HG03064 (cell line): ENCODE measurements around the gene RAVER2.

Experiments used
- ATAC-seq: cut with Tn5 transposase; IDR thresholded peaks from one replicate; pipeline ENCODE4 v1.9.1; 2021; ENCODE audit warnings: low read depth; ENCODE audit not compliant: unreplicated experiment

The RAVER2 gene

GRCh38 chr1:64872067-64872466 lies 127.2 kb downstream of the RAVER2 start:
- ATAC-seq, result no peak

GRCh38 chr1:64873576-64873975 lies 128.7 kb downstream of the RAVER2 start:
- ATAC-seq, result no peak

DNA sequence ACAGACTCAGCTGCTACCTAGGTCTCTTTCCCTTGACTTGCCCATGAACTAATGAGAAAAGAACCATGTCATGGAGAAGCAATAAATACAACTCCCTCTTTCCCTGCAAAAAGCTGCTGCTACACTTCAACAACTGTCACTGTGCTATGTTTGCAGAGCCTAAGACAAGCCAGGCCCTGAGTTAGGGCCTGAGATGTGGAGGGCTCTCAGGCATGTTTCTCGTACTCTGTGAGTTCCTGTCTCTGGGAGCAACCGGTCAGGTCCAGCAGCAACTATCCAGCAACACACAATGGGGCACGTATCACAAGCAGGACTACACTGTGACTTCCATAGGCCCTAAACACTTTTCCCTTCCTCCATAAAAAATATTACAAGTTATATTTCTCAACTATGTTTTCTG lies 129.8 kb downstream of the RAVER2 start:
- ATAC-seq, result no peak

GRCh38 chr1:64875101-64875500 lies 130.2 kb downstream of the RAVER2 start:
- ATAC-seq, result no peak

GRCh38 chr1:64875606-64876005 lies 130.7 kb downstream of the RAVER2 start:
- no peak for ATAC-seq

DNA sequence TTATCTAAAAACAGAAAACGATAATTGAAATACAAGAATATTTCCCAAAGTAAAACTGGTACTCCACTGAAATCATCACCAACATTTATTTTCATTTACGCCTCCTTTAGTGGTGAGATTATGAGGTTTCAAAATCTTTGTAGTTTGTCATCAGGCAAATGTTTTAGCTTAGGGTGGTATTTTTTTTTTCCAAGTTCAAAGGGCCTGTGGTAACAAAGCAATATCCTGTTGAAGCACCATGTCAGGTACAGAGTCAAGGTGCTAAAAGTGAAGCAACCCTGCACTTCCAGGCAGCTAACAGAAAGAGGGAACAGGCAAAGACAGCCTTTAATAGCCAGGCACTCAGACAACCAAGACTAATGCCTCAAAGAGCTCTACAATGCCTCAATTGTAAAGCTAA lies 132.3 kb downstream of the RAVER2 start:
- no peak for ATAC-seq

GRCh38 chr1:64877598-64877997 lies 132.7 kb downstream of the RAVER2 start:
- no peak for ATAC-seq

GRCh38 chr1:64878090-64878489 lies 133.2 kb downstream of the RAVER2 start:
- no peak for ATAC-seq

- ATAC-seq, result no peak
Observed at GRCh38 chr1:64878931-64879611, 134.2 kb downstream of the RAVER2 start.

GRCh38 chr1:64880449-64880848 lies 135.6 kb downstream of the RAVER2 start:
- no peak for ATAC-seq

DNA sequence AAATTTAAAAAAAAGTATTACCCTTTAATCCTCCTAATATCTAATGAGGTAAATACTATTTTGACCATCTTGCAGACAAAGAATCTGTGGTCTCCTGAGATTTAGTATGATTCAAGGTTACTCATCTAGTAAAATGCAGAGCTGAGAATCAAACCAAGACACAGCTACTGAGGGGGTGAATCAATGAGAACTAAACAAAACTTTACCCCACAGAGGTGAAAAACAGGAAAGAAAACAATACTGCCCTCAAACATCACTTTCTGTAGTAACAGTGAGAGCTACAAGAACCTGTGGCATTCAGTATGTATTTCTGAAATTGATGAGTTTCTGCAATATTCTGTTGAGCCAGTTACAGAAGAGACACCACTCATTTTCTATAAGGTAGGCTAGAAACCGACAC lies 136.4 kb downstream of the RAVER2 start:
- no peak for ATAC-seq
